Fibroblast of peridontal ligament (primary cell): ENCODE data around the gene COX18.

Source experiments
- DNase-seq: peaks from one replicate; pipeline ENCODE4 v3.0.0-alpha.2; 2010; ENCODE audit errors: extremely low read depth

Gene COX18

GRCh38 chr4:73069338-73070073, at the start of gene COX18:
TSS of gene COX18 (minus strand) at chr4:73069716. CDS start at chr4:73069649, 67 bp downstream.
- DNase-seq = peak; percentile 99

- DNase-seq = no peak
Measured at GRCh38 chr4:73109493-73109892, 40.0 kb upstream of the COX18 start.

DNA sequence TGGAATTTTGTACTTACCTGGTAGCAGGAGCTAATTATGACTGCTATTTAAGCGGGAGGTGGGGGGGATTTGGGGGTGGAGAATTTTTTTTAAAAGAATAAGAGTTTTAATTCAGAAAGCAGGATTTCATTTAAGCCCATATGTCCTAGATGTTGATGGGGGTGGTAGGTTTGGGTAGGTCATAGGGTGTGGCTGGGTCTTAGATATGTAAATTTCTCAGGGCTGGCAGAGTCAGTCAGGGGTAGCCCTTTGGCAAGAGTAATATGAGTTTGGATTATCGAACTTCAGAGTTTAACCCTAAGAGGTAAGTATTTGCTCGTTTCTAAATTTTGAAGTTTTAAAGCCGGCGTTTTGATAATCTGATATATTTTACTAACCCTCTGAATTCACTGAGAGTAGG, 35.2 kb upstream of the COX18 start:
- no peak for DNase-seq

DNA sequence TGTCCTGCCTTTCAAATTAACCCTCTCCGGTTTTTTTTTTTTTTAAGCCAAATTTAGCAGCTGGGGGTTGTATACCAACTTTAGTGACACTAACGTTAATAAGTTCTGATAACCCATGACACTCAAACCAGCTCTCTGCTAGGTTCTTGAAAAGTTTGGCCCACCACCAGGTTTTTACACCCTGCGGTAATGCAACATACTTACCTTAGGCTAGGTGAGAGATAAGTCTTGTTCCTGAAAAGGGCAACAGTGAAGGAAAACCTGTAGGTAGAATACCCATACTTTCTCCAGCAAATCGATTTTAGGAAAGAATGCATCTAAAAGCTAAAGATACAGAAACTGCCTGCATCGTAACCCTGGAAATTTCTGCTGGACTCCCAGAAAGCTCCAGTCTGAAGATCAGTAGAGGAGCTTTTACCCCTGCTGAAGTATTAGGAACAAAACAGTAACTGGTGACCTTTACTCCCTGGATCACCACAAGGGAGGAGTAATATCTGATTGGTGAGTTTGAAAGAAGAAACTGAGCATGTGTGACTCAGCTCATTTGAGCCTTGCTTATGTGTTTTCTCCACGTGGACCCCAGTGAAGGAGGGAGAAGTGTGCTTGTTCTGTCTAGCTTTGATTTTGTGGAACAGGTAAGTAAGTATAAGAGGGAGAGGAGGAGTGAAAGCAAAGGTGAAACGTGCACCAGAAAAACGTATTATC, 34.4 kb upstream of the COX18 start:
- no peak for DNase-seq

GRCh38 chr4:73099143-73099542, 29.6 kb upstream of the COX18 start:
- no peak for DNase-seq

DNA sequence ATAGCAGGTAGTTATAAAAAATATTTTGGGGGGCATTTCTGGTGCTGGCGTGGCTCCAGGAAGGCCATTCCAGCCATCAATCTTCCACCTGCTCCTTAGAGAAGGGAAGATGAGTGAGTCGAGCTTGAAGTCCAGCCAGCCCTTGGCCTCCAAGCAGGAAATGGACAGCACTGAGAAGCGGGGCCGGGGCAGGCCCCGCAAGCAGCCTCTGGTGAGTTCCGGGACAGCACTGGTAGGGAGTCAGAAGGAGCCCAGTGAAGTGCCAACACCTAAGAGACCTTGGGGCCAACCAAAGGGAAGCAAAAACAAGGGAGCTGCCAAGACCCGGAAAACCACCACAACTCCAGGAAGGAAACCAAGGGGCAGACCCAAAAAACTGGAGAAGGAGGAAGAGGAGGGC, 29.2 kb upstream of the COX18 start:
- DNase-seq = no peak

- no peak for DNase-seq
Measured at GRCh38 chr4:73098016-73098415, 28.5 kb upstream of the COX18 start.

DNA sequence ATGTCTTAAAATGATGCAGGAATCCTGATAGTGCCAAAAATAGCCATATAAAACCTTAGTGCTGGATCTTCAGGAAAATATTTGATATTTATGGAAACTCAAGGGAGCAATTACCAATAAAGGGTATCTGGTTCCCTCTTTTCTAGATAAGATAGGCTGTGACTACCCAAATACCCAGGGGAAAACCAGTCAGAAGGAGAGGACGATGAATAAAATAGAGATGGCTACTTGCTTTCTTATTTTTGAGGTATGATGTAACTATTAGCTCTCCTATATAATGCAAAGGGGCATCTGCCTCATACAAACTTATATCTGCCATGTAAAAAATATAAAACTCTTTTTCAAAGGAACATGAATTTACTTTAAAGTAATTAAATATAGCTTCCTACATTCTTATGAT, 23.4 kb upstream of the COX18 start:
- DNase-seq = no peak

DNA sequence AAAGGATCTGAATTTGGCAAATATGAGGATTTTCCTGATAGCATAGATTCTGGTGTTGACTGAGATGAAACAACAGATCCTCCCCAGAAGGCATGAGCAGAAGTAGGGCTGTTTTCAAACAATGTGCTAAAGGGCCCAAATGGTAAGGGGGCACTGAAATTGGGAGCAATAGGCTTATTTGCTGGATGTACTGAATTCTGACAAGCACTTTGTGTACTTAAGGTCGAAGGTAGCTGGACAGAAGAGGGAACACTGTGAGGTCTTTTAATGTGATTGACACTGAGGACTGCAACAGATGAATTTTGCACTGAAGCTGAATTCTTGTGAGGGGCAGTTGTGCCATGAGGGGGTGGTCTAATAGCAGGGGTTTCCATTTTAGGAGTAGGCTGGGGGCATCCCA, 21.2 kb upstream of the COX18 start:
- no peak for DNase-seq

DNA sequence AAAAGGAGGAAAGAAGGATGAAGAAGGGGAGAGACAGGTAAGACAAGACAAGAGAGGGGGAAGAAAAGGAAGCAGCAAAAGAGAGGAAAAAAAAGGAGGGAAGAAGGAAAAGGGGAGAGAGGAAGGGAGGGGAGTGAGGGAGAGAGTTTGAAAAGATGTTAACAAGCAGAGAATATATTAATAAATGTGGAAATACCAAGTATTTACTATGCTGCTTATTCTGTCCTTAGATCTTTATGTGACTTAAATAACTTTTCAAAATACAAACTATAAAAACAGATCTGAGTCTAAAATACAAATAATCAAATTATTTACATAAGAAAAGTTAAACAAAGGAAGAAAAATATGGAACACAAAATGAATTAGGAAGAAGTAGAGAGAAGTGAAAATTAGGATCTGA, 18.4 kb upstream of the COX18 start:
- no peak for DNase-seq

DNA sequence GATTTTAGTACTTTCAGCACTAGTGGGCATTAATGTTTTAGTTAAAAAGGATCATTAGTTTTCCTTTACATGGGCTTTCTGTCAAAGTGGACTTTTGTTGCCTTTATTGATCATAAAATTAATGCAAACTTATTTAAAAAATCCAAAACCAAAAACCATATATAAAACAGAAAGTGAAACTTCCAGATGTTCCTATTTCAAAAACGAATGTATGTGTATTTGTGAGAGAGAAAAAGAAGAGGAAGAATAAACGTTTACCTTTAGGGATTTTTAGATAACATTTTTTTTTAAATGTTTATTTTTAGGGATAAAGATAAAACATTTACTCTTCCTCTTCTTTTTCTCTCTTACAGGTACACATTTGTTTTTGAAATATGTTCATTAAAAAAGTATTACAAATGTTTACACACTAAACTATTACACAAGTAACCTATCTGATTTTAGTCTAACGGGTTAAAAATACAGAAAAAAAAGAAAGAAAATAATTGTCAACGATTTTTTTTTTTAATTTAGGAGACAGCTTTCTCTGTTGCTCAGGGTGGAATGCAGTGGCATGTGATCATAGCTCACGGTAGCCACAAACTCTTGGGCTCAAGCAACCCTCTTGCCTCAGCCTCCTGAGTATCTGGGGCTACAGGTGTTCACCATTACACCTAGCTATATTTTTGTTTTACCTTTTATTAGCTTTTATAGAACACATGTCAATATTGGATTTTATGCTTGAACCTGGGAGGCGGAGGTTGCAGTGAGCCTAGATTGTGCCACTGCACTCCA, 16.8 kb upstream of the COX18 start:
- peak; percentile 25 for DNase-seq

- peak; percentile 12 for DNase-seq
Measured at GRCh38 chr4:73080789-73081188, 11.3 kb upstream of the COX18 start.

DNA sequence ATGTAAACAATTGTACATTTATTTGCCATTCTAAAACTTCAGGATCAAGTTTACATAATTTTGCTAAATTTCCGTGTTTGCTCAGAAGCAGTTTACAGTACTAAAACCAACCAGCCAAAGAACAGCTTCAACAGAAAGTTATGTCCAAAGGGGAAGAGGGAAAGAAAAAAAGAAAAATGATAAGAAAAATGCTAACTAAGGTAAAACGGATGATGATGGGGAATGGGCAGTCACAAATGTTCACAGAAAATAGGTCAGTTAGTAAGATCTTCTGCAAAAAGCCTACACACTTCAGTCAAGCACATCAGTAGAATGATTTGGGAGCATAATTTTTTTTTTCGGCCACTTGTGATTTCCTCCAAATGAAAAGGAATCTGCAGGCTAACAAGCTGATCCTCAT, 6.3 kb upstream of the COX18 start:
- no peak for DNase-seq

DNA sequence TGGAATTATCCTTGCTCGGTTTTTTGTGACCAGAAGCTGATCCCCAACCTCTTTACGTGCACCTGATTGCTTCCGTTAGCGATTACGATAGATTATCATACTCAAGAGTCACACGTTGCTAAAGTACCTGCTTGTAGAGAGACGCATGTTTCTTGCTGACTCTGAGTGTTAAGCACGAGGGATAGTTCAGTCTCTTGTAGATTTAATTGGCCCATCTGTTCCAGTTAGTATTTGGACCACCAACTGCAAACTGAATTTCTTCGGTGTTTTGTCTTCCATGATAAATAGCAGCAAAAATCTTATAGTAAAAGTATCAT, 516 bp upstream of the COX18 start:
- no peak for DNase-seq

DNA sequence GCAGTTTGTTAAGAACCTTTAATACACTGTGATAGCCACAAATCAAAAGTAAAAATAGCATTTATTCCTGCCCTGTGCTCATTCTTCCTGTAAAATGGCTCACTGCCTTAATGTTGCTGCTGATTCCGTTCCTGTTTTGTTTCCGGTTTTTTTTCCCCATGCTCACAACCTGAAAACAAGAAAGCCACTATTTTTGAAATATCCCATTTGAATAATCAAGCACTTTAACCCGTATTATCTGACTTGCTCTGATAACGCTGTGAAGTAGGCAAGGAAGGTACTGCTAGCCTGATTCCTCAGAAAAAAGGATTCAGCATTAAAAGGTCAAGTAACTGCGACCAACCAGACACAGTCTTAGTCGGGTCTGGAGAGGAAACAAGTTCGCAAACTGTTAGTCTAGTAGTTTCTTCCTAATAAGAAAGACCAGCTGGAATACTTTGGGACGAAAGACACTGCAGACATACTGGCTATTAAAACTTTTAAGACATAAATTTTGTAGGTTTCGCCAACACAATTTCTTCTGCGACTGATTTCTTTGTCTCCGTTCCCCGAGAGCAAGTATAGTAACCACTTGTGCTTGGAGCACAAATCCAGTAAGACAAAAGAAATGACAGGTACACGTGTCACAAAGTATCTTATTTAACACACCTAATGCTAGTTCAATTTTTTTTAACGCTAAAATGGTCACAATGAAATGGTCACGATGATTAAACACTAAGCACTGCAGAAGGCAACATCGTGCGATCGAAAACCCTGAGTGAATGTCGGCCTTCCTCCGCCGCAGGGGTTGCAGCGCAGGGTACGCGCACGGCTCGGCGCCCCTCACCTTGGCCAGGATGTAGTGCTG, 802 bp downstream of the COX18 start:
- DNase-seq = peak; percentile 45

DNA sequence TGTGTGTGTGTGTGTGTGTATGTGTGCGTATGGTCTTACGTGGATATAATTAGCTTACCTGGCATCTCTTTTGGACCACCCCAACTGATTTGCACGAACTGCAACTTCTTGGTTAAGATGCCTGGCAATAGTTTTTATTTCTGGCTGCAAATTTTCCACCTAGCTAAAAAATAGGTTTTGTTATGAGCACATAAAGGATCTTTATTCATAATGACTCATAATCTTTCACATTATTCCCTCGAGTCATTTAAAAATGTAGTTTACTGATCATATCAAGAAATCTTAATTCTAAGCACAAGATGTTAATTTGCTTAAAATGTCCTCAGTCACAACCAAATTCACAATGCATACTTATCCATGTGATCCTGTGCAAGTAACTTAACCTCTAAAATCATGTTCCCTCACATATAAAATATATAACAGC, 1.5 kb downstream of the COX18 start:
- peak; percentile 39 for DNase-seq

GRCh38 chr4:73066928-73067327, 2.6 kb downstream of the COX18 start:
- DNase-seq = no peak

DNA sequence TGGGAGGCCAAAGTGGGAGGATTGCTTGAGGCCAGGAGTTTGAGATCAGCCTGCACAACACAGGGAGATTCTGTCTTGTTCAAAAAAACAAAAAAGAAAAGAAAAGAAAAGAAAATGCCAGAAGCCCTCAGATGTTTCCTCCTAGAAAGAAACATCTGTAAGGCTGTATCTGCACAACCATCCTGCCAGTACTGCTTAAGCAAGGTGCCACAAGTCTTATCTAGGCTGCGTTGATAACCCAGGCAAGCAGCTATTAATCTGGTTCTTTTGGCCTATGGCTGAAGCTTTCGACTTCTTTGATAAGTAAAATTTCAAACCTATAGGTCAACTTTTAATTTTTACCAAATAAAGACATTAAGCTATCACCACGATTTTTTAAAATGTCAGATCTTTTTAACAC, 3.1 kb downstream of the COX18 start:
- DNase-seq = no peak

- DNase-seq = no peak
Measured at GRCh38 chr4:73064536-73064935, 5.0 kb downstream of the COX18 start.

- no peak for DNase-seq
Measured at GRCh38 chr4:73055241-73055897, 14.1 kb downstream of the COX18 start.

DNA sequence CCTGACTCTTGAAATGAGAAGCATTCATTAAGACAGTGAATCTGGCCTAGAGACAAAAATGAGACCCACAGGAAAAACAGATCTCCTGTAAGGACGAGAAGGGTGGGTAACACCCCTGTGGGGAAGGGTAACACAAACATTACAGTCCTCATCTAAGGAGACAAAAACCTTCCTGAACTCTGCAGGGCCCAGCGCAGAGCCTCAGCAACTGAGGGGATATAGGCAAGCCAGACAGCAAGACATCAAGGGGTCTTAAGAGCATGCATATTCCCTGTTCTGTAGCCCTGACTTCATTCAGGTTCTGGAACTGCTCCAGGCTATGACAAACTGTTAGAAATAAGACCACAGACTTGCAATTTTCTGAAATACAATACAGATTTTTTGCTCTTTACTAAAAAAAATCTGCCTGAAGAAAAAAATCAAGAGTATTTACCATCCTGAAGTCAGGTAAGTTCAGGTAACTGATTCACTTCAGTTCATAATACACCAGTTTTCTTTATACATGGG, 15.5 kb downstream of the COX18 start:
- peak; percentile 45 for DNase-seq
